NCI-H2029 (cell line): Measurements from ENCODE around the gene CENPP.

ENCODE experiments used
- DNase-seq: peaks from one replicate; lab custom pipeline; 2025; lab: John Stamatoyannopoulos, UW

Gene CENPP

DNA sequence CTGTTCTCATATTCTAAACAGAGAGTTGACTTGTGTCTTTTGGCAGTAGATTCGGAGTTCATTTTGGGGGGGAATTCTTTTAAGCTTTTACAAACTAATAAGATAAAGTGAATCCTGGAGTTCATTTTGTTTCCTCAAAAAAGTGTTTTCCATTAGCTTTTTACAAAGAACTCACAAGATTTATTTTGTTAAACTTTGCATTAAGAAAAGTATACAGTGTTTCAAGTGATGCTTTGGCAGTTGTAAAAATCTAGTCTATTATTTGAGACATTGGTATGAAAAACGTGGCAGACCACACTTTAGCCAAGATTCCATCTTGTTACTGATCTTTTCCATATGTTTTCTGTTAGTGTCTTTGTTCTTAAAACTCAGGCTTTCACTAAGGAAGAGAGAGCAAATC lies 99.7 kb downstream of the CENPP start:
- DNase-seq: no peak

DNA sequence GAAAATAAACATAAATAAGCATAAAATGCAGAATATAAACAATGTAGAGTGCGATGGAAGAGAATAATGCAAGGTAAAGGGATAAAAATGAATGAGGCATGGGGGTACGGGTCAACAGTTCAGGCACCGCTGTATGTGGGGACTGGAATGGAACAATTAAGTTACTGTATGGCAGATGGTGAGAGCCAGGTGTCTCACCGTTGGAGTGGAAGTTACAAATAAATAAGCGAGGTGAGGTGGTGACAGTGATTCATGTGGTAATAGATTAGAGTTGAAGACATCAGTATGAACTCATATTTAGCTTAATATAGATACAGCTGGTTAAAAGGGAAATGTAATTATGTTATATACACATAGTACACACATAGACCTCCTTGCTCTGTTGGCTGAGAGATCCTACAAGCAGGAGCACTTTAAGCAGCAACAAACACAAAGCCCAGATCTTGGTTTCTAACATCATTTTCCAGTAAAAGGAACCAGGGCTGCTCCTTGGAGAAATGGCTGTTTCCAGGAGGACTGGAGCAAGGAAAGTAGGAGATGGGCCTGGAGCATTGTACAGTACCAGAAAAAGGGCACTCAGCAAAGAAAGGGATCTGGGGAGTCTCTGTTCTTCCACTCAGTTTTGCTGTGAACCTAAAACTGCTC lies 100.9 kb downstream of the CENPP start:
- no peak for DNase-seq

DNA sequence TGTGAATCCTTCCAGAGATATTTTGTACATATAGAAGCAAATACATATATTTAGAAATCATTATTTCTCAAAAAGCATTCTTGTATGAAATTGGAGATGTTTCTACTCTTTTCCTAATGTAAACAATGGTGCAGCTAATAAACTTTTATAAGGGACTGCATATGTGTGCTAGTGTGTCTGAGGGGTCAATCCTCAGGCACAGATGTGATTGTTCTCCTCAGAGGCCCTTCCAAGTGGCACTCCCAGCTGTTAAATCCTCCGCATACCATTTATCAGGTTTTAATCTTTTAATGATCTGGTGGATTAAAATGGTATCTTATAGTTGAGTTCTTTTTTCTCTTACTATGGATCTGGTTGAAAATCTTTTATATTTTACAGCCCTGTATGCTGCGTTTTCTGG lies 104.1 kb downstream of the CENPP start:
- no peak for DNase-seq

DNA sequence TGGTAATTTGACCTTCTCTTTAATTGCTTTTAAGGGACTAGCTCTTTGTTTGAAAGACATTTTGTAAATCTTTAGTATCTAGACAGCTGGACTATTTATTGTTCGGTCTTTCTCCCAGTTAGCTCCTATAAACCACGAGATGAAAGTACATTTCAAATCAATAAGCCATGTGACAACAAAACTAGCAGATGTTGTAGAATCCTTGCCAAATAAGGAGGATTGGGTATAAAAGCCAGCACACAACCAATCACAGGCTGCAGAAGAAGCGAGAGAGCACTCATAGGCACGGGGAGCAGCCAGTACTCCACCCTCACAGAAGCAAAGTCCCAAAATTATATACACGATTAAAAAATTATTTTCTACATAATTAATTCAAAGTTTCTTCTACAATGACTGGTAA lies 106.6 kb downstream of the CENPP start:
- DNase-seq: no peak

DNA sequence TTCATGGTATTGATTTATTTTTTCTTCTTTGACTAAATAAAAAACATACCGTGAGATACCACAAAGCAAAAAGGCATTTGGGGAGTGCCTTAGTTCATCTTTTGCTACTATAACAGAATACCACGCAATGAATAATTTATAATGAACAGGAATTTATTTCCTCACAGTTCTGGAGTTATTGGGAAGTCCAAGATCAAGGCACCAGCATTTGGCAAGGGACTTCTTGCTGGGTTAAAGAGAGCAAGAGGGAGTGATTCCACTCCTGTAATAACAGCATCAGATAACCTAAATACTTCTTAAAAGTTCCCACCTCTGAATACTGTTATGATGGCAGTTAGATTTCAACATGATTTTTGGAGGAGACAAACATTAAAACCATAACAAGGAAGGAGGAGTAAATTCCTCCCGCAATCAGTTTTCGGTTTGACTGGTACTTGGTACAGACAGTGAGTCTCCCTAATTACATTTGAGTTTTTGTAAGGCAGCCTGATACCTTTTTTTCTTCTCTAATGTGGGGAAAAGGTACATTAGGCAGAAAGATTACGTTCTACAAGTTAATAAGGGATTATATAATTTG lies 107.3 kb downstream of the CENPP start:
- no peak for DNase-seq

- no peak for DNase-seq
Observed at GRCh38 chr9:92435263-92435662, 109.5 kb downstream of the CENPP start.

- no peak for DNase-seq
Observed at GRCh38 chr9:92438900-92439526, 113.3 kb downstream of the CENPP start.

GRCh38 chr9:92439921-92440750 lies 114.4 kb downstream of the CENPP start:
- DNase-seq: no peak

DNA sequence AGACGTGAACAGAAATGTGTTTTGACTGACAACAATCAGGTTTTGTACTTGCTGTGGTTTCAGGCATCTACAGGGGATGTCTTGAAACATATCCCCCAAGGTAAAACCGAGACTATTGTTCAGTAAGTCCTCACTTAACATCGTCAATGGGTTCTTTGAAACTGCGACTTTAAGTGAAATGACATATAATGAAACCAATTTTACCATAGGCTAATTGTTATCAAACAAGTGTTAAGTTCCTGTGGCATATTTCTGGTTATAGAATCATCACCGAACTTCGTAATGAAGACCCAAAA lies 114.9 kb downstream of the CENPP start:
- no peak for DNase-seq

DNA sequence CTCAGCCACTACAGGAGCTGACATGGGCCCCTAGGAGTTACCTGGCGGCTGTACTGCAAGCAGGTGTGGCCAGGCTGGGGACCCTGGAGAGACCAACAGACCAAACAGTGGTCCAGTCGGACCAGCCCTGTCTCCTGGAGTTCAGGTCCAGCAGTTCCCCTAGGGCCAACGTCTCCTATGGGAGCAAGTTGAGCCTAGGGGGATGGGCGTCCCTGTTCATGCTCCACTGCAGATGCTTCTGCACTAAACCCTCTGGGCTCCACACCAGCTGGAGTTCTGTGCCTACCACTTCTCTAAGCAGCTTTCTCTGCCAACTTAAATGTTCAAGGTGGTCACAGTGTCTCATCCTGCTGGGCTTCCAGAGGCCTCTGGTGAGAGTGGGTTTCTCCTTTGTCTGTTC lies 119.1 kb downstream of the CENPP start:
- no peak for DNase-seq

GRCh38 chr9:92446536-92446935 lies 120.8 kb downstream of the CENPP start:
- no peak for DNase-seq

GRCh38 chr9:92455217-92455616 lies 129.5 kb downstream of the CENPP start:
- no peak for DNase-seq

DNA sequence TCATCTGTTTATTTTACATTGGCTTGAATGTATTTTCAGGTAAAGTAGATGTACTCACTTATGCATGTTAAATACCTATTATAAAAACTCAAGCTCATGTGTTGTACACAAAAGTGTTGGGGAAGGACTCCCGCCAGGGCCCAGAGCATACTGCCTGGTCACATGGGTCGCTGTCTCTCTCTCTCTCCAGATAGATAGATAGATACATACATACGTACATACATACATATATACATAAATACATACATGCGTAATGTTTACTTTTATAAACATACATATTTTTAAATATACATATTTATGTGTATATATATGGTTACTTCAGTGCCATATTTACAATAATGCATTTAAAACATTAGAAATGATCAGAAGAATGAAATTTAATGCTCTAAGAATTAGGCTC lies 131.8 kb downstream of the CENPP start:
- DNase-seq: no peak

GRCh38 chr9:92463387-92463786 lies 137.6 kb downstream of the CENPP start:
- DNase-seq: no peak

GRCh38 chr9:92463984-92464383 lies 138.2 kb downstream of the CENPP start:
- DNase-seq: no peak

DNA sequence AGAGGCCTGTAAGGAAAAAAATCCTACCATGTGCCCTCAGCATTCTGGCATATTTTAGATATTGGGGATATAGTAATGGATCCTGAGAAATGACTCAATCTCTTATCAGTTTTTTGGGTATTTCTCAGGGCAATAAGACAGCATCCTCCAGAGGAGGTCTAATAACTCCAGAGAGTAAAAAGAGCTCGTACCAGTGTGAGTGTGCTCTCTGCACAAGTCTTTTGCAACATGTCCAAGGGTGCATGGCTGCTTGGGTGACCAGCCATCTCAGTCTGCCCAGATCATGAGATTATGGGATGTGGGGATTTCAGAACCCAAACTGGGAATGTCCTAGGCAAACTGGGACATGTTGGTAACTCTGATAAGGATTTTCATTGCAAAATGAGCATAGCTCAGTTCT lies 141.3 kb downstream of the CENPP start:
- DNase-seq: no peak

- no peak for DNase-seq
Observed at GRCh38 chr9:92467511-92467910, 141.8 kb downstream of the CENPP start.

DNA sequence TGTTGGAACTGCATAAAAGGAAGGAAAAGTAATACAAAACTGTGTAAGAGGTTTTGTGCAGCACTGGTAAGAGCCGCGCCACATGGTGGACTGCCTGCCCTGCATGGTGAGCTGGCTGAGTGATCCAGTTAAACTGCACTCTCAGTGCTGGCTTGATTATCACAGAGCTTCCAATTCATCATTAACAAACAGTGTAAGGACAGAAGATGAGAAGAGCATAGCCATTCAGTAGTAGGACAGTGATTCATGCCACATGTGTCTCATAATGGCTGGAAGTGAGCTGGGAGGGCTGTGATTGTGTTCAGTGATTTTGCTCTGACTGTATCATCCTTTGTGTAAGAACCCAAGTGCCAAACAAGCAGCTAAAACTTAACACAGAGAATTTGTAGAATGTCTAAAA lies 142.5 kb downstream of the CENPP start:
- no peak for DNase-seq

DNA sequence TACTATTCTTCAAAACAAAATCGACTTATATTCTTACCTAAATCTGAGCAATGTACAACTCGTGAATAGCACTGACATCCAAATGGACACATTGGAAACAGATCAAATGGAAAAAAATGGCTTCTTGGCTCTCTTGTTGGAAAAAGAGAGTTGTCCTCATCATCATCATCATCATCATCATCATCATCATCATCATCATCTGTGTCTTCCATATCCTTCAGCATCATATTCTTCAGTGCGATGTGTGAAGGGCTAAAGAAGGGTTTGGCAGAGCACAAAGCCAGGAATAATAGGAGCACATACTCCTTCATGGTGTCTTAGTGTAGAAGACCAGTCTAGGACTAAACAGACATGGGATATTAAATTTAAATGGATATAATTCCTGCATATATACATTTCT lies 148.8 kb downstream of the CENPP start:
- no peak for DNase-seq

DNA sequence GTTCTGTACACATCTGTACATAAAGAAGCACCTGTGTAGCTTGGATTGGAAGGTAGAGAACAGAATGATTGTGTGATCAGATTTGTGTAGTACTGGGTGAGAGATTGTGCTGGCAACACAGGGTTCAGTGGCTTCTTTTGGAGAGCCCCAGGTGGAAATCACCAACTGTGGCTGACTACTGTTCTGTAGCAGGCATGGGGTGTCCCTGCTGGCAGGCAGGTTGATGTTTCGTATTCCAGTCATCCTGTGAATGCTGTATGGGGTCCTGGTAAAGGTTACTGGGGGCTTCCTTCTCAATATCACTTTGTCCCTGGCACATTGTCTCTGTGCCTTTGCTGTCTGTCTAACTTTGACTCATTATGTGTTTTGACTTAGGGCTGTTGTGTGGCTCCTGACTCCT lies 151.2 kb downstream of the CENPP start:
- no peak for DNase-seq

- DNase-seq: no peak
Observed at GRCh38 chr9:92478783-92479182, 153.0 kb downstream of the CENPP start.

DNA sequence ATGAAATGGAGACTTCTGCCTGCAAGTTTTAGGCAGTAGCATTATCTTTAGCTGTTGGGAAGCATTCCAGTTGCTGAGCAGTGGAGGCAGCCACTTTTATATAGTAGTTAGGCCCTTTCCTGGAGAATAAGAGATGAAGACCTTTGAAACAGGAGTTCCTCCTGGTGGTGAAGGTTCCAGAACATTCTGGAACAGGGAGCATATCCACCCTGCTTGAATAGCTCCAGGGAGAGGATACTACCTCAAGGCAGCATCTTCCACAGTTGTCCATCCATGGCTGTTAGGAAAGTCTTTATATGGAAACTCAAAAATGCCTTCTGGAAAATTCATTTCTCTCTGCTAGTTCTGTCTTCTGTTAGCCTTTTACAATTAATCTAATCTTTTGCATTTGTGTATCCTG lies 153.6 kb downstream of the CENPP start:
- DNase-seq: no peak

GRCh38 chr9:92480291-92480771 lies 154.6 kb downstream of the CENPP start:
- no peak for DNase-seq
